HCT116 (cell line): ENCODE results near the gene NF2. TPM values are rescaled to one million over a fixed set of nuclear protein-coding genes. Genes with fewer than 3 reads are reported as not detected.

Experiments
- ATAC-seq: fragments of 200-7000 bp; cut with Tn5 transposase; 2 replicates; pipeline ENCODE4 v1.9.1; 2020; ENCODE audit warnings: mild to moderate bottlenecking, moderate library complexity
- BruUV-seq: library from RNA; stranded (reverse); fragments of 400-500 nt; replicated peaks from 2 replicates; lab custom pipeline; 2021; lab: Mats Ljungman, UMichigan
- CTCF ChIA-PET: fragments of 300-600 bp; sonication (Branson Sonifier 250); formaldehyde crosslinking; loops from one replicate; lab custom pipeline; 2021; ENCODE audit warnings: antibody characterized with exemption; lab: Charles Lee
- POLR2A ChIA-PET: fragments of 300-600, 350-600 bp; sonication (Branson Sonifier 250); formaldehyde crosslinking; loops from one replicate; lab custom pipeline; 2021; ENCODE audit warnings: antibody characterized with exemption; lab: Charles Lee
- RAD21 ChIA-PET, 2 experiments: fragments of 300-600 bp; sonication (Branson Sonifier 250); formaldehyde crosslinking; loops; one replicate each; lab custom pipeline; 2023; ENCODE audit warnings: low total read pairs in 2 of 2; ENCODE audit not compliant: uncharacterized antibody in 2 of 2, unreplicated experiment in 2 of 2, low non-redundant PET in 1 of 2; lab: Charles Lee
- DNase-seq: peaks from one replicate; pipeline ENCODE4 v3.0.0-alpha.2; 2010; ENCODE audit warnings: low read depth, low spot score
- H2AFZ ChIP-seq: fragments of 200-600 bp; shearing (Covaris generic), sonication (generic); 2 replicates; pipeline ENCODE4 v1.6.1; 2017; ENCODE audit warnings: low read depth, mixed run types, mixed read lengths, antibody characterized with exemption, low read length; ENCODE audit not compliant: poor library complexity, severe bottlenecking
- H3K27ac ChIP-seq: 2 replicates; pipeline ENCODE4 v1.5.1; 2012; ENCODE audit warnings: low read depth, low read length
- H3K27me3 ChIP-seq: fragments of 200-600 bp; sonication (generic); 2 replicates; pipeline ENCODE4 v1.6.1; 2016; ENCODE audit warnings: mixed run types, low read length, mixed read lengths; ENCODE audit not compliant: insufficient read depth
- H3K36me3 ChIP-seq, 2 experiments: fragments of 200-500 bp in 1 of 2; fragments of 200-600 bp in 1 of 2; sonication (Bioruptor generic) in 1 of 2; sonication (generic) in 1 of 2; 2 replicates each; pipeline versions ENCODE4 v1.5.1 to v1.6.1; 2014 to 2016; ENCODE audit warnings: low read length in 2 of 2, inconsistent platforms in 1 of 2, mixed read lengths in 1 of 2, mixed run types in 1 of 2; ENCODE audit not compliant: insufficient read depth in 2 of 2, control insufficient read depth in 1 of 2
- H3K4me1 ChIP-seq, 2 experiments: fragments of 200-600 bp in 1 of 2; sonication (generic) in 1 of 2; 2 replicates each; pipeline versions ENCODE4 v1.5.1 to v1.6.1; 2012 to 2017; ENCODE audit warnings: low read length in 2 of 2, inconsistent platforms in 1 of 2, mild to moderate bottlenecking in 1 of 2, mixed read lengths in 1 of 2, mixed run types in 1 of 2, moderate library complexity in 1 of 2; ENCODE audit not compliant: insufficient read depth in 2 of 2, control insufficient read depth in 1 of 2
- H3K4me2 ChIP-seq: fragments of 200-600 bp; sonication (generic); 2 replicates; pipeline ENCODE4 v1.6.1; 2017; ENCODE audit warnings: mixed run types, low read length, mixed read lengths
- H3K4me3 ChIP-seq, 2 experiments: fragments of 200-600 bp in 1 of 2; sonication (generic) in 1 of 2; replicated peaks in 1 of 2; 2 replicates each; pipeline ENCODE4 v1.5.1; 2011 to 2016; ENCODE audit warnings: low read length in 2 of 2, control low read depth in 1 of 2, low read depth in 1 of 2, mild to moderate bottlenecking in 1 of 2, mixed read lengths in 1 of 2, mixed run types in 1 of 2
- H3K79me2 ChIP-seq: fragments of 200-600 bp; sonication (generic); 2 replicates; pipeline ENCODE4 v1.6.1; 2017; ENCODE audit warnings: mild to moderate bottlenecking, mixed run types, low read length, moderate library complexity, mixed read lengths; ENCODE audit not compliant: insufficient read depth
- H3K9ac ChIP-seq: fragments of 200-600 bp; sonication (generic); 2 replicates; pipeline ENCODE4 v1.6.1; 2016; ENCODE audit warnings: low read length, mixed read lengths
- H3K9me2 ChIP-seq: fragments of 200-600 bp; sonication (generic), shearing (Covaris generic); 2 replicates; pipeline ENCODE4 v1.6.1; 2017; ENCODE audit warnings: mixed run types, mild to moderate bottlenecking, moderate library complexity; ENCODE audit not compliant: insufficient read depth
- H3K9me3 ChIP-seq, 2 experiments: fragments of 200-500 bp in 1 of 2; fragments of 200-600 bp in 1 of 2; sonication (Bioruptor generic) in 1 of 2; sonication (generic) in 1 of 2; 2 replicates each; pipeline ENCODE4 v1.6.1; 2014 to 2017; ENCODE audit warnings: low read length in 2 of 2, mixed read lengths in 2 of 2, inconsistent platforms in 1 of 2, low read depth in 1 of 2, mild to moderate bottlenecking in 1 of 2, mixed run types in 1 of 2, moderate library complexity in 1 of 2; ENCODE audit not compliant: control insufficient read depth in 1 of 2, insufficient read depth in 1 of 2
- H4K20me1 ChIP-seq: fragments of 200-600 bp; sonication (generic), shearing (Covaris generic); 2 replicates; pipeline ENCODE4 v1.6.1; 2017; ENCODE audit warnings: mixed run types, mild to moderate bottlenecking, moderate library complexity; ENCODE audit not compliant: insufficient read depth
- ATF3 ChIP-seq: IDR thresholded peaks from 2 replicates; pipeline ENCODE4 v1.6.1; 2012
- CBX3 ChIP-seq: IDR thresholded peaks from 2 replicates; pipeline ENCODE4 v1.6.1; 2012; ENCODE audit warnings: low read depth
- CEBPB ChIP-seq: IDR thresholded peaks from 2 replicates; pipeline ENCODE4 v1.6.1; 2012; ENCODE audit warnings: low read depth
- CTCF ChIP-seq, 3 experiments: fragments of 200-600 bp in 1 of 3; sonication (generic) in 1 of 3; IDR thresholded peaks in 2 of 3; conservative IDR thresholded peaks in 1 of 3; 2 replicates each; pipeline ENCODE4 v1.5.1; 2012 to 2017; ENCODE audit warnings: low read depth in 2 of 3, low read length in 2 of 3, antibody characterized with exemption in 1 of 3, borderline replicate concordance in 1 of 3, control low read depth in 1 of 3, mild to moderate bottlenecking in 1 of 3, mixed read lengths in 1 of 3, mixed run types in 1 of 3, moderate library complexity in 1 of 3; ENCODE audit not compliant: insufficient read depth in 1 of 3
- EGR1 ChIP-seq: IDR thresholded peaks from 2 replicates; pipeline ENCODE4 v1.6.1; 2012; ENCODE audit warnings: low read depth
- EZH2 ChIP-seq: fragments of 200-600 bp; sonication (generic); IDR thresholded peaks from 2 replicates; pipeline ENCODE4 v1.6.1; 2017; ENCODE audit warnings: antibody characterized with exemption, mixed run types
- EZH2phosphoT487 ChIP-seq: fragments of 200-600 bp; IDR thresholded peaks from 2 replicates; pipeline ENCODE4 v1.6.1; 2018; ENCODE audit warnings: antibody characterized with exemption, borderline replicate concordance
- FOSL1 ChIP-seq: IDR thresholded peaks from 2 replicates; pipeline ENCODE4 v1.6.1; 2012; ENCODE audit warnings: low read depth
- POLR2AphosphoS5 ChIP-seq: IDR thresholded peaks from 2 replicates; pipeline ENCODE4 v1.6.1; 2011; ENCODE audit warnings: mild to moderate bottlenecking, low read depth, low read length, moderate library complexity
- SIN3A ChIP-seq: IDR thresholded peaks from 2 replicates; pipeline ENCODE4 v1.6.1; 2012; ENCODE audit warnings: low read depth
- SP1 ChIP-seq: IDR thresholded peaks from 2 replicates; pipeline ENCODE4 v1.6.1; 2012; ENCODE audit warnings: low read depth
- TCF7L2 ChIP-seq: IDR thresholded peaks from 2 replicates; pipeline ENCODE4 v1.7.0; 2011; ENCODE audit warnings: borderline replicate concordance, inconsistent platforms; ENCODE audit not compliant: insufficient read depth, insufficient read length; ENCODE audit errors: extremely low read depth
- YY1 ChIP-seq: IDR thresholded peaks from 2 replicates; pipeline ENCODE4 v1.6.1; 2011; ENCODE audit warnings: low read length, low read depth, moderate library complexity, mild to moderate bottlenecking; ENCODE audit not compliant: insufficient replicate concordance; ENCODE audit errors: extremely low read depth
- ZFX ChIP-seq: fragments of 450-650 bp; IDR thresholded peaks from 2 replicates; pipeline ENCODE4 v1.6.1; 2017
- intact Hi-C: fragments of 100-400 bp; cut with micrococcal nuclease; formaldehyde crosslinking; loops from 2 replicates; pipeline ENCODE4 v1.10.0; 2022
- total RNA-seq: library from RNA; stranded (reverse); gene quantifications from one replicate; pipeline ENCODE4 v1.2.1, GENCODE V29; 2021; ENCODE audit not compliant: unreplicated experiment
- TF ChIP-seq, protein P1 (sequence below): IDR thresholded peaks from 2 replicates; pipeline ENCODE4 v1.6.1; 2012; ENCODE audit warnings: low read depth

Gene NF2
- total RNA-seq, 1 experiment from 2014 or later, result 70.2 TPM

DNA sequence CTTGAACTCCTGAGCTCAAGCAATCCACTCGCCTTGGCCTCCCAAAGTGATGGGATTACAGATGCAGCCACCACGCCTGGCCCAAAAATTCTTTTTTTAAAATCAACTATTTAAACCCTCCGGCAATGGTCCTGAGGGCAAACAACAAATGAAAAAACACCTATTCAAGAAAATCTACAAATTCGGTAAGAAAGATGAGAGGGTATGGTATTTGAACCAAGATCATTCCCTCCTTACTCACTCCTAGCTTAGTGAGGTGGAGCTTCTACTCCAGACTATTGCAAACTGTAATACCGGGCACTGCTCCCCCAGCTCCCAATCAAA lies 2.1 kb downstream of the NF2 start (continued):
- TF ChIP-seq CTCF (IDR thresholded peaks at IDR 0.05 in 2 of 3, conservative IDR thresholded peaks at IDR 0.05 in 1 of 3; ENCODE audit: borderline replicate concordance in 1 of 3, insufficient read depth in 1 of 3, low read depth in 2 of 3, low read length in 2 of 3), result no peak
- no peak for TF ChIP-seq ZFX
- no peak for TF ChIP-seq CEBPB
- TF ChIP-seq SP1, result no peak
- TF ChIP-seq SIN3A, result no peak
- TF ChIP-seq EZH2phosphoT487, result no peak
- TF ChIP-seq EGR1, result no peak

DNA sequence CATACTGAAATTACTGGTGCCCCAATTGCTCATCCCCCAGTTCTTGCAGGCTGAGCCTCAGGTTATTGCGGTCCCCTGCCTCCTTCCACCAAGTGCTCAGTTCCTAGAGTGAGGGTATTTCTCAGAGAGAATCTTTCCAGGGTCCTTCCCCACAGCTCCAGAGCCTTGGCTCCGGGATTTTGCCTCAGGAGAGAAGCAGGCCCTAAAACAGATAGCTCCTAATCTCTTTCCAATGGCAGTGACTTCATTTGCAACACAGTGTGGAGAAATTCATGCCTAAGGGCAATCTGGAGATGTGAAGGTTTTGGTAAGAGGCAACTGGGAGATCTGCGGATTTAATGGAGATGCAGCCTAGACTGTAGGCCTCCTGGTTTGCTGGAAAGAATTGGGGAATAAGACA lies 2.9 kb downstream of the NF2 start:
- ChIA-PET RAD21 (no interaction called here), CTCF (no interaction called here), POLR2A (interaction anchor here (1.6 kb wide), 1 partner anchor 17 kb away, joined by 4 read pairs; no protein-coding TSS in a partner anchor)
- peaks cover 0 to 14% of the 10 kb centered on the region in 2 experiments; a peak in 1 of 4 replicates for H3K36me3 ChIP-seq
- no peak for ATAC-seq
- no peak for TF ChIP-seq TCF7L2
- TF ChIP-seq SIN3A, result no peak
- no peak for TF ChIP-seq EZH2
- TF ChIP-seq EGR1, result no peak
- no peak for TF ChIP-seq FOSL1
- TF ChIP-seq, protein P1, sequence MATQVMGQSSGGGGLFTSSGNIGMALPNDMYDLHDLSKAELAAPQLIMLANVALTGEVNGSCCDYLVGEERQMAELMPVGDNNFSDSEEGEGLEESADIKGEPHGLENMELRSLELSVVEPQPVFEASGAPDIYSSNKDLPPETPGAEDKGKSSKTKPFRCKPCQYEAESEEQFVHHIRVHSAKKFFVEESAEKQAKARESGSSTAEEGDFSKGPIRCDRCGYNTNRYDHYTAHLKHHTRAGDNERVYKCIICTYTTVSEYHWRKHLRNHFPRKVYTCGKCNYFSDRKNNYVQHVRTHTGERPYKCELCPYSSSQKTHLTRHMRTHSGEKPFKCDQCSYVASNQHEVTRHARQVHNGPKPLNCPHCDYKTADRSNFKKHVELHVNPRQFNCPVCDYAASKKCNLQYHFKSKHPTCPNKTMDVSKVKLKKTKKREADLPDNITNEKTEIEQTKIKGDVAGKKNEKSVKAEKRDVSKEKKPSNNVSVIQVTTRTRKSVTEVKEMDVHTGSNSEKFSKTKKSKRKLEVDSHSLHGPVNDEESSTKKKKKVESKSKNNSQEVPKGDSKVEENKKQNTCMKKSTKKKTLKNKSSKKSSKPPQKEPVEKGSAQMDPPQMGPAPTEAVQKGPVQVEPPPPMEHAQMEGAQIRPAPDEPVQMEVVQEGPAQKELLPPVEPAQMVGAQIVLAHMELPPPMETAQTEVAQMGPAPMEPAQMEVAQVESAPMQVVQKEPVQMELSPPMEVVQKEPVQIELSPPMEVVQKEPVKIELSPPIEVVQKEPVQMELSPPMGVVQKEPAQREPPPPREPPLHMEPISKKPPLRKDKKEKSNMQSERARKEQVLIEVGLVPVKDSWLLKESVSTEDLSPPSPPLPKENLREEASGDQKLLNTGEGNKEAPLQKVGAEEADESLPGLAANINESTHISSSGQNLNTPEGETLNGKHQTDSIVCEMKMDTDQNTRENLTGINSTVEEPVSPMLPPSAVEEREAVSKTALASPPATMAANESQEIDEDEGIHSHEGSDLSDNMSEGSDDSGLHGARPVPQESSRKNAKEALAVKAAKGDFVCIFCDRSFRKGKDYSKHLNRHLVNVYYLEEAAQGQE, result no peak
- TF ChIP-seq POLR2AphosphoS5, result no peak
- no peak for TF ChIP-seq YY1
- no peak for TF ChIP-seq CBX3
- TF ChIP-seq ATF3, result no peak
- no peak overlapping the region for H2AFZ ChIP-seq
- no peaks in the 10 kb centered on the region for H4K20me1 ChIP-seq
- BruUV-seq, result no TSS peak
- H3K4me2 ChIP-seq, result no peak overlapping the region
- H3K27ac ChIP-seq, result no peak overlapping the region
- no peak for DNase-seq
- H3K27me3 ChIP-seq, result no peaks in the 10 kb centered on the region
- H3K4me3 ChIP-seq, result no peak overlapping the region
- peaks cover 12 to 23% of the 10 kb centered on the region in 2 experiments for H3K4me1 ChIP-seq
- no peaks in the 10 kb centered on the region for H3K9me2 ChIP-seq
- no peak overlapping the region for H3K9ac ChIP-seq
- intact Hi-C loops, result no loop called here
- H3K79me2 ChIP-seq, result peaks cover 74% of the 10 kb centered on the region
- H3K9me3 ChIP-seq, result no peaks in the 10 kb centered on the region; a peak in 1 of 4 replicates
